GM12892 (cell line): Measurements from ENCODE around the gene C16orf90.
A peak's percentile ranks its signal among the peaks of the same experiment; 100 is the strongest.

Experiments
- POLR2A ChIP-seq: IDR thresholded peaks from 2 replicates; pipeline ENCODE4 v1.6.1; 2011; ENCODE audit warnings: low read depth, low read length, control low read depth
- POLR2AphosphoS5 ChIP-seq: IDR thresholded peaks from 2 replicates; pipeline ENCODE4 v1.6.1; 2011; ENCODE audit warnings: low read depth, low read length, control low read depth

DNA sequence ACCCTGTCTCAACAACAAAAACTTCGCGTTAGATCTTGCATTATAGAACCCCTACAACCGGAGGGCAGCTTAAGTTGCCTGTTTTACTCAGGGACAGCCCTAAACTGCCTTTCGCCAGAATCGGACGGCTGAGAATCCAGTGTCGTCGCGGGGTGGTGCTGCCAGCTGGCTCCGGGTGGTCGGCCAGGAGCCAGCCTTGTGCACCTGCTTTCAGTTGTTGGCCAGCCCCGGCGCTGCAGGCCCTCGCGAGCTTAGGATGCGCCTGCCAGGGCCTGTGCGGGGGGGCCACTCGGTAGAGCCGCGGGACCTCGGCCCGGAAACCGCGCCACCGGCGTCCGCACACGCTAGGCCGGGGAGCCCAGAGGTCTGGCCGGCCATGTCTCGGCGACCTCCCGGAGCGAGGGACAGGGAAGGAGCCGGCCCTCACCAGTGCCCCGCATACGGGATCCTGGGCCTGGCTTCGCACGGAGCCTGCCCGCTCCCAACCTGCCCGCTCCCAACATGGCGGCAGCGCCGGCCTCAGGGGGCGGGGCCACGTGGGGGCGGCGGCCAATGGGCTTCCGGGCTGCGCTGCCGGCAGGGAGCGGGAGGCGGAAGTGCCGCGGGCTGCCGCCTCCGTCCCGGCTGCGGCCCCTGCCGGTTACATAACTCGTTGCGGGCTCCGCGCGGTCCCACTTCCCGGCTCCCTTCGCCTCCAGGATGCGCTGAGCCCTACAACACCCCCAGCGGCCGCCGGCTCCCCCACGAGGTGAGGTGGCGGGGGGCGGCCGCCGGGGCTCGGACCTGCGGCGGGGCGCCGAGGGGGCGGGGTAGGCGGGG is 37.6 kb downstream of the C16orf90 start:
- TF ChIP-seq POLR2AphosphoS5 = peak; percentile 90
- peak; percentile 90 for TF ChIP-seq POLR2A
